GM18526 (cell line): ENCODE measurements around the gene ANXA2.

Experiments
- POLR2A ChIP-seq: IDR thresholded peaks from 3 replicates; pipeline ENCODE4 v1.6.1; 2011; ENCODE audit not compliant: insufficient read length; ENCODE audit errors: extremely low read depth

The ANXA2 gene

DNA sequence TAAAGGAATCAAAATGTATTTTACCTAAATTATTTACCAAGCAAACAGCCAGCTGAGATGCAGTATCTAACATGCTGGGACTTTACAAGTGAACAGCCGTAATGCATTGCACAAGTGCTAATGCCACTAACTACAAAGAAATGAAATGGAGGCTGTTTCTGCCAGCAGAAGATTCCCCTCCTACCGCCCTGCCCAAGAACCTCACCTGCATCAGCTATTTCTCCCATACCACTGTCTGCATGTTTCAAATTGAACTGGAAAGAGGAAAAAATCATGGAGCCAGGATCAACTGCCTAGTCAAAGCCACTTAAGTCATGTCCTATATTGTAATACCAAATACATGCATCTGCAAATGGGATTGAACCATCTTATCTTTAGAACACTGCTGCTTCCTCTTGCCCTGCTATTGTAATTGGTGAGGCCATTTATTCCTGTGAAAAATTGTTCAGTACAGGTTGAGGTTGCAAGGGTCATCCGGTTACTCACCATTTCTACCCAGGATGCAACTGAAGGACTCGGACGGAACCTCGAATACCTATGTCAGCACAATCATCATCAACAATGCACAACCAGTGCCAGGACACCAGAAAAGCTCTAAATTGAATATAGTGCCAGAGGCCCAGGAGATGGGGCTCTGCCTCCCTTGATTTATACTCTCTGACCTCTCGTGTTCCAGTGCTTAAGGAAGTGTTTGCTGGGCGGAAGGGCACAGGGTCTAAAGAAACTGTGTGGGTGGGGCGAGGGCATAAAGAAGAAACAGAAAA lies 27.5 kb downstream of the ANXA2 start:
- TF ChIP-seq POLR2A = no peak

DNA sequence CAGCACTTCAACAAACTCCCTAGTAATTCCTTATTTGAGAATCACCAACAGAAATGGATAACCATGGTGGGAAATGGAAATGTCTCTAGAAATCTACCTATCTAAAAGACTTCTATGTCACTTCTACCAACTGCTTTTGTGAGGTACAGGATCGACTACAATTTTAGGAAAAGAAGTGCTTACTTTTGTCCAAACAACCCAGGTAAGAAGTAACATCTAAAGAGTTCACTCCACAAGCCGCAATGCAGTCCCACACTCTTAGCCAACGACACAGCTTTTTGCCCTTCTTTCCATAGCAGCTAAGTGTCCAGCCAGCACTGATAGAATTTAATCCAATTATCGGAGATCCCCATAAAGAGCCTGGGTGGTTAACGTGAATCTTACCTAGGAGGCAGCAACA lies 28.1 kb downstream of the ANXA2 start:
- no peak for TF ChIP-seq POLR2A

DNA sequence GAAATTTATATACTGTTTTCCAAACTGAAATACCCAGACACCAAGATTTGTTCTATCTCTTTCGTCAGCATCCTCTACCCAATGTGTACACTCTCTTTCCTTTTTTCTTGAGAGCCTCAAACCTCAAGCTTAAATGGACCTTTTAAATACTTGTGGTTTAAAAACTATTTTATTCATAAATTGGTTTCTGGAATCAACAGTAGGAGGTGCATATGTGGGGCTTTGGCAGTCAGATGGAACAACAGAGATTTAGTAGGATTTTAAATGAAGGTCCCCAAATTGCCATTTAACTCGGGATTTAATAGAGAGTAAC lies 33.2 kb downstream of the ANXA2 start:
- TF ChIP-seq POLR2A = no peak

DNA sequence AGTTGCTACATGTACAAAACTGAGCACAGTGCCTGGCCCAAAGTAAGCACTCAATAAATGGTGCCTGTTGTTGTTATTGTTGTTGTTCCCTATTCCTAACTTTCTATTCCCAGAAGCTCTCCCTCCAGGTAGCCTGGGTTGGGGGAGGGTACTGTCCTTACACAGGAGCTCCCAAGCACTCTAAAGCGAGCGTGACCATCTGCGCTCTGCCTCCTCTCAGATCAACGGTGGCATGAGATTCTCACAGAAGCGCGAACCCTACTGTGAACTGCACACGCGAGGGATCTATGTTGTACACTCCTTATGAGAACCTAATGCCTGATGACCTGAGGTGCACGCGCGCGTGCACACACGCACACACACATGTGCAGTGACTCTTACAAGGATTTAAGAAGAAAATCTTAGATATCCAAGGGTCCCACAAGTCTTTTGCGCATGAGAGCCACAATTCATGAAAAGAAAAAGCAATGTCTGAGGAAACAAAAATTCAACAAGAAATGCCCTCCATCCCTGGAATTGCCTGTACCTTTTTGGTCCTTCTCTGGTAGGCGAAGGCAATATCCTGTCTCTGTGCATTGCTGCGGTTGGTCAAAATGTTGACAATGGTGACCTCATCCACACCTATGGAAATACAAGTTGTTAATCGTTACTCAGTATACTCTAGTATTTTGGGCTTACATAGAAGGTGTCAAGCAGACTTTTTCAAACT lies 33.7 kb downstream of the ANXA2 start:
- TF ChIP-seq POLR2A = no peak

DNA sequence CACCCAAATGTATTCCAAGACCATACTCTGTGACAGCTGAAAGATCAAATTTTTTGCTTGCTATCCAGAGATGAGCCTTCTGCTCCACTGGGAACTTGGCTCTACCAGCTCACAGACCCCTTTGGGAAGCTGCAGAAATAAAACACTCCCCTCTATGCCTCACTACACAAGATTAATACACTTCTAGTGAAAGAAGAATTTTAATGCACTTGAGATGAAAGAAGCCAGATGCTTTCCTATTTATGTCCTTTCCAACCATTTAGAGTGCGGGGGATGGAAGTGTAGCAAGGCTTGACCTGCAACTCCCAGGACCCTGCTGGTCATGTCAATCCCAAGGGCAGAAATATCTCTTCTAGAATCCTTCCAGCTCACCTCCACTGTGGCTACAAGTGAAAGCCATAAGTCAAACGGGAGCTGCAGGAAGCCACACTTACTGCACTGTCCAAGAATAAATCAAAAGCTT lies 34.7 kb downstream of the ANXA2 start:
- TF ChIP-seq POLR2A = no peak

DNA sequence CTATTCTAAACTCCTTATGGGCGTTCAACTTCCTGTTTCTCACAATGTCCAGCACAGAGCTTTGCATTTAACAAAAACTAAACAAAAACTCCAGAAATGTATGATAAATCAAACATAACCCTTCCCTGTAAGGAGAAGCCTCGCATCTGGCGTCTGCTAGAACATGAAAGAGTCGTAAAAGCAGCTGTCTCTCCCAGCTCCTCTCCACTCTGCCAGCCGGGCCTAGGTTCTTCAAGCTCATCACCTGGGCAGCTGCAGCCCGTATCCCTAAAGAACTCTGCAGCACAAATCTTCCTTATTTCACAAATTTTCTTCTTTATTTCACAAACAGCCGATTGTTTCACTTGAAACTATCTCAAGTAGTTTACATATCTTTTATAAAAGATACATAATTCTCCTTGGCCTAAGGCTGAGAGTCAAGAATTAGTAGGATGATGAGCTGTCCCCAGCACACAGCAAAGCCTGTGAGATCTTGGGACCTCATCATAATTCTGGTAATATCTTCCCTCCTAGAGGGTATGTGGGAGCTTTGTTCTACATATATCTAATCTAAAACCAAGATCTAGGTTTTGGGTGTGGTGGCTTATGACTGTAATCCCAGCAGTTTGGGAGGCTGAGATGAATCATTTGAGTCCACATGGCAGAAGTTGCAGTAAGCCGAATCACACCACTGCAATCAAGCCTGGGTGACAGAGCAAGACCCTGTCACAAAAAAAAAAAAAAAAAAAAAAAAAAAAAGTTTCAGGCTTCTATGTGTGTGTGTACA lies 35.3 kb downstream of the ANXA2 start:
- no peak for TF ChIP-seq POLR2A

DNA sequence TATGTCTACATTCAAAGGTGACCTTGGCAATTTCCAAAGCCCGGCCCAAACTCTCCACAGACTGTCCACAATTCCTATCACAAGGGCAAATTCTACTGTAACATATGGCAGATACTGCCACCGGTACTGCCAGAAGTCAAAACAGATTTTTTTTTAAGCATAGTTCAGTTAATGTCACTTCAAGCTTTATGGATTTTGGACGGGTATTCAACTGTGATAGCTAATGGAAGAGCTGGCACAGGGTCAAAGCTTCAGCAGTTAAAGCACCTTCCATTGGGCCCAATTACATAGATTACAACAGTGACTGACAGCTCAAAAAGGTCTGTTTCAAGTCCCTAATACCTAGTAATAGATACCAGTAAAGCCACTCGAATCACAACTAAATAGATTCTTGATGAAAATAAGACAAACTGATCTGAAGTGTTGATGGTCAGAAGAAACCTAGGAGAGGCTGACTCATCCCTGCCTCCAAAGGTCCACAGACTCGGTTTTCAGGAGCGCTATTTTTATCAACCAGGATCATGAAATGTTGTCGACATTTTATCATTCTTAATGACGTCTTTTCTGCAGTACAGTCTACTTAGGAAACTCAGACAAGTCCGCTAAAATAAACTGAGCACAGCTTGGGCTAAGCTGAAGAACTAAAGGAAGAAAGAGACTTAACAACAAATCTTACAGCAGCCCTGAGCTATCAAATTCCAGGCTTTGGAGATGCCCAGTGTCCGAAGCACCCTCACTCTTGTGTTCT lies 38.7 kb downstream of the ANXA2 start:
- no peak for TF ChIP-seq POLR2A

DNA sequence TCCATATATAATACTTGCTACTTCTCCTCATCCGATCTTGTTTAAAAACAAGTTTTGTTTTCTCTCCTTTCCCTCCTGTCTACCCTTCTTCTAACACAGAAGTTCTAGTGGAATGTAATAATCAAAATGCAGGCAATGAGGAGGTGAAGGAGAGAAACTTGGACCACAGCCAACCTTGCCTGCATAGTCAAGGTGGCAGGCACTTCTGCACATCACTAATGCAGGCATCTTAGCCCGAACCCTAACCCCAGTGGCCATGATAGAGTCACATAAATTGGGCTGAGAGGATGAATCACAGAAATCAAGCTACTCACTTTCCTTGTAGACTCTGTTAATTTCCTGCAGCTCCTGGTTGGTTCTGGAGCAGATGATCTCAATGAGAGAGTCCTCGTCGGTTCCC lies 41.0 kb downstream of the ANXA2 start:
- no peak for TF ChIP-seq POLR2A

DNA sequence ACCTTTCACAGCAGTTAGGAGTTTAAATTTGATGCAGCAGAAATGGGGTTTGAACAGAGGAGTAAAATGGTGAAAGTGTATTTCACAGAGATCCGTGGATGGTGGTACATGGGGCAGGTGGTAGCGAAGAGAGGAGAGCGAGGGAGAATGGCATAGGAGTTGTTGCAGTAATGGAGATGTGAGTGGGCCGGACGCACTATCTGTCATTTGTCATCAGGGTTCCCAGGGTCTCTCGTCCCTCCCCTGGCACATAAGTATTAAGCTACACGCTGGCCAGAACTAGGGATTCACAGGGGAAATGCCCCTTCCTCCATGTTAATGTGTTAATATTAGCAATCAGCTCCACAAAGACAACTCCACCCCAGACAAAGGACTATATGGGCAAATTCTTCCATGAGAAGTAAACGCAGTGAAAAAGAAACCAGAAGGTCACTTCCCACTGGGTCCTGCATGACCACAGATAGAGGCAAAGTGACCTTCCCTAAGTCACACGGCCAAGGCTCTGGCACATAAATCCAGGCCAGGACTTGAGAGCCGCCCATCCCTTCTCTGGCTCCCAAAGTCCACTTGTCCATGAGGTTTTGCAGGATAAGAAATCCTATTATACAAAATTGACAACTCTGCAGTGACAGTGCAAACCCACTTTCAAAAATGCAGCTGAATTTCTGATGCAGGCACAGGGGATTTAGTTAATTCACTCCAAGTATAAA lies 42.5 kb downstream of the ANXA2 start:
- TF ChIP-seq POLR2A = no peak

DNA sequence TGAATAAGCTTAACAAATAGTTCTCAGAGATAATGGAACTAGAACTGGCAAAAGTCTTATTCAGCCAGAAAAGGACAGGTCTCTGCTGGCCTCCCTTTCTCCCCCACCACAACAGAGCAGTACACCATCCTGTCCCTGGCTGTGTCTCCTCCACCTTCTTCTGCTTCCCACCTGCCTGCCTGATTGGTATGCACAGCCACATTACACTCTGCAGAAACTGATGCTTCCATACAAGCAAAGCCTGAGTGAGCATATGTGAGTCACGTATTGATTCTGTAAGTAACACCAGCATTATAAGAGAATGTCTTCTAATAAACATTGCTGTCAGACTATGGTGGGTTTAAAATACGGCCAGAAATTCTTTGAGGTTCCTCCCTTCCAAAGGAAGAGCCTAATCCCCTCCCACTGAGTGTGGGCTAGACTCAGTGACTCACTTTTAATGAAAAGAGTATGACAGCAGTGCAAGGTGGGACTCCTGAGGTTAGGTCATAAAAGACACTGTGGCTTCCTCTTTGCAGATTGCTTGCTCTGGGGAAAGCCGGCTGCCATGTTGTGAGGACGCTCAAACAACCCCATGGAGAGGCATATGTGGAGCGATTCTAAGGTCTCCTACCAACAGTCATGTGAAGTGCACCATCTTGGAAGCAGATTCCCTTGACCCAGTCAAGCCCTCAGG lies 44.4 kb downstream of the ANXA2 start:
- TF ChIP-seq POLR2A = no peak

DNA sequence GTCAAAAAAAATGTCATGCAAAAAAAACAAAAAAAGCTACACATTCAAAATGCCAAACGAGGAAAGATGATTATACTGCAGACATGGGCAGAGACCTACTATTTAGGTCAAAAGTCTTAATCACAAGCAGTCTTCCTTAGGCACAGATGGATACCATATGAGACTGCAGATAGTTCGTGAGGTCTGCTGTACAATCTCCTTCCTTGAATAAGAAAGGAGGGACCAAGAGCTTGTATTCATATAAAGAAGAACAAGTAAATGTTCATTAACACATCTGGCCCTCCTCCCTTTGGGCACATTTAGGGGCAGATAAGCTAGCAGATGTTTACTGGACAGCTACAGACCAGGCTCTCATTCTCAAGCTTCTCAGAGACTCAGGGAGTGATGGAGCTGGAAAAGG lies 45.3 kb downstream of the ANXA2 start:
- no peak for TF ChIP-seq POLR2A

DNA sequence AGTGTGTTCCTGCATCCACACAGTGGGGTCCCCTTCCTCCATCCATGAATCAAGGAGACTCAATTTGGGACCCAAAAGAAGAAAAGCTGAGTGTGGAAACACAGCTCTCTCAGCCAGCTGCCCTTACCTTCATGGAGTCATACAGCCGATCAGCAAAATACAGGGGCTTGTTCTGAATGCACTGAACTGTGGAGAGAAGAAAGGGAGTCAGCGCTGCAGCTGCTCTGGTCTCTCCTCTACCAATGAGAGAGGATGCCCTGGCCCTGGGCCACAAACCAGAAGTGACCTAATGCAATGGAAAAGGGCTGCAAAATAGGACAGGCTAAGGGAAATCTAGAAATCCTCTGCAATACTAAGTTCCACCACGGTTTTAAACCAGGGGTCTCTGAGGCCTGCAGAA lies 46.7 kb downstream of the ANXA2 start:
- no peak for TF ChIP-seq POLR2A

DNA sequence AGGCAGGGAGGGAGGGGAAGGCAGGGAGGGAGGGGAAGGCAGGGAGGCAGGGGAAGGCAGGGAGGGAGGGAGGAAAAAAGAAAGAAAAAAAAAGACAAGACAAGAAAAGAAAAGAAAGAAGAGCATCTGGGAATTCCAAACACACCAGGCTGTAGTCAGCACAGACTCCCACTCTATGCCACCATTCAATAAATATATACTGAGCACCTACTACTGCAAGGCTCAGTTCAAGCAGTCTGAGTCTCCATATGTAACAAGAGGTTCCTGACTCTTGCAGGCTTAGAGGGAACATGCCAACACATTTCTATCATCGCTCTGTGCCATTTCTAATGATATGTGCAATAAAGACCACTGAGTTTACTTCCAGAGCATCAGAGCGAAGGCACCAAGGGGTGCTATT lies 47.7 kb downstream of the ANXA2 start:
- no peak for TF ChIP-seq POLR2A

DNA sequence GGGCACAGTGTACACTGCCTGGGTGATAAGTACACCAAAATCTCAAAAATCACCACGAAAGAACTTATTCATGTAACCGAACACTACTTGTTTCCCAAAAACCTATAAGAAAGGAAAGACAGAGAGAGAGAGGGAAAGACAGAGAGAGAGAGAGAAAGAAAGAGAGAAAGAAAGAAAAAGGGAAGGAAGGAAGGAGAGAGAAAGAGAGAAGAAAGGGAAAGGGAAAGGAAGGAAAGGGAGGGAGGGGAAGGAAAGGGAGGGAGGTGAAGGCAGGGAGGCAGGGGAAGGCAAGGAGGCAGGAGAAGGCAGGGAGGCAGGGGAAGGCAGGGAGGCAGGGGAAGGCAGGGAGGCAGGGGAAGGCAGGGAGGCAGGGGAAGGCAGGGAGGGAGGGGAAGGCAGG lies 48.2 kb downstream of the ANXA2 start:
- TF ChIP-seq POLR2A = no peak
